Smooth muscle cell (in vitro differentiated cells): ENCODE results near the gene RPS6KA4. TPM values are rescaled to one million over a fixed set of nuclear protein-coding genes. Genes with fewer than 3 reads are reported as not detected.

Source experiments
- DNase-seq: peaks from one replicate; lab custom pipeline; 2025; ENCODE audit not compliant: unreplicated experiment; lab: John Stamatoyannopoulos, UW
- H2AFZ ChIP-seq: fragments of 200-600 bp; sonication (generic); 2 replicates; pipeline ENCODE4 v1.6.0; 2016; ENCODE audit warnings: antibody characterized with exemption, low read depth, mild to moderate bottlenecking
- H3F3A ChIP-seq: fragments of 200-600 bp; sonication (generic); 2 replicates; pipeline ENCODE4 v1.6.0; 2017; ENCODE audit warnings: antibody characterized with exemption, low read depth
- H3K27ac ChIP-seq: fragments of 200-600 bp; sonication (generic); 2 replicates; pipeline ENCODE4 v1.5.1; 2016; ENCODE audit warnings: low read depth, mild to moderate bottlenecking
- H3K27me3 ChIP-seq: fragments of 200-600 bp; sonication (generic); 2 replicates; pipeline ENCODE4 v1.6.1; 2016; ENCODE audit warnings: low read depth, mild to moderate bottlenecking
- H3K36me3 ChIP-seq: fragments of 200-600 bp; sonication (generic); 2 replicates; pipeline ENCODE4 v1.5.1; 2016; ENCODE audit warnings: low read depth
- H3K4me1 ChIP-seq: fragments of 200-600 bp; sonication (generic); 2 replicates; pipeline ENCODE4 v1.5.1; 2016; ENCODE audit warnings: low read depth
- H3K4me2 ChIP-seq: fragments of 200-600 bp; sonication (generic); 2 replicates; pipeline ENCODE4 v1.6.0; 2016; ENCODE audit warnings: mild to moderate bottlenecking
- H3K4me3 ChIP-seq: fragments of 200-600 bp; sonication (generic); 2 replicates; pipeline ENCODE4 v1.5.1; 2016; ENCODE audit warnings: mild to moderate bottlenecking
- H3K79me2 ChIP-seq: fragments of 200-600 bp; sonication (generic); 2 replicates; pipeline ENCODE4 v1.6.0; 2016; ENCODE audit warnings: low read depth, mild to moderate bottlenecking
- H3K9ac ChIP-seq: fragments of 200-600 bp; sonication (generic); 2 replicates; pipeline ENCODE4 v1.6.0; 2016; ENCODE audit warnings: low read depth
- H3K9me3 ChIP-seq: fragments of 200-600 bp; sonication (generic); replicated peaks from 2 replicates; pipeline ENCODE4 v1.5.1; 2016; ENCODE audit warnings: low read depth
- H4K20me1 ChIP-seq: fragments of 200-600 bp; sonication (generic); 2 replicates; pipeline ENCODE4 v1.6.0; 2016; ENCODE audit warnings: low read depth
- WGBS: methylation state at CpG from one replicate; pipeline ENCODE4 v1.1.7; 2016; ENCODE audit warnings: low lambda C conversion rate; 5-methylcytosine and 5-hydroxymethylcytosine counted together
- polyA plus RNA-seq: library from polyadenylated mRNA; unstranded; fragments of >200 nt; fragmentation: Nextera tagmentation; extraction: Ambion mirVana; gene quantifications from 2 replicates; pipeline ENCODE4 v1.2.1, GENCODE V29; 2016
- total RNA-seq: library from RNA; depleted of rRNA; stranded (reverse); fragments of >200 nt; gene quantifications from 2 replicates; pipeline ENCODE4 v1.2.3, GENCODE V29; 2014
- TF ChIP-seq, protein P1 (sequence below): fragments of 200-600 bp; sonication (generic); IDR thresholded peaks from 2 replicates; pipeline ENCODE4 v1.5.1; 2017; ENCODE audit warnings: borderline replicate concordance, mild to moderate bottlenecking, antibody characterized with exemption; ENCODE audit not compliant: insufficient read depth, poor library complexity, severe bottlenecking

The RPS6KA4 gene
- total RNA-seq (19.5 and 21.8 TPM in 2 replicates), polyA plus RNA-seq (40.0 and 42.9 TPM in 2 replicates)

DNA sequence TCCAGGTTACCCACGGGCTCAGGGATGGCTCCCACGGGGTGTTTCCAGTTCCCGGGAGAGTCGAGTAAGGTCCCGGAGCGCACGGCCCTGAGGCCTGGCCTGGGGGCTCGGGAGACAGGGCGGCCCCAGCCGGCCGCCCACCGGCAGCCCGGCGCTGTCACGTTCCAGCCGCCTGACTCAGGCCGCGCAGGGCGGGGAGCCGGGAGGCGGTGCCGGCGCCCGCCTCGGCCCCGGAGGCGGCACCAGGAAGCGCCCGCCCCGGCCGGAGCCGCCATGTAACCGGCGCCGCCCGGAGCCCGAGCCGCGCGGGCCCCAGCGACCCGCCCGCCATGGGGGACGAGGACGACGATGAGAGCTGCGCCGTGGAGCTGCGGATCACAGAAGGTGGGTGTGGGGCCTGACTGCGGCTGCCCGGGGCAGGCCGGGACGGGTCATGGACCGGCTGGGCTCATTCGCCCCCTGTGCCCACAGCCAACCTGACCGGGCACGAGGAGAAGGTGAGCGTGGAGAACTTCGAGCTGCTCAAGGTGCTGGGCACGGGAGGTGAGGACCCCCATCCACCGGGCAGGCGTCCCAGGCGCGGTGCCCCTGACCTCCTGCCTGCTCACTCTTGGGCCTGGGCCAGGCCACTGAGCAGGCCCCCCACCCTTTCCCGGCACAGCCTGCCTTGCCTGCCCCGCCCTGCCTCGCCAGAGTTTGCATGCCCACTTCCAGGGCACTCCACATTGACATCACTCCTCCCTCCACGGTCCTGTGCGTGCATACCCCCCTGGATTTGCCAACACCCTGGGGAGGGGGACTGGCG is at the start of gene RPS6KA4:
Gene RPS6KA4 (plus strand): TSS at position 256 of the 805 bp plus-strand sequence. CDS start 74 bp downstream, at position 330.
- Histone ChIP-seq H3K4me3 (peak within 1 kb of the TSS; percentile 82), H3K27me3 (no peaks in the 10 kb centered on the region)

DNA sequence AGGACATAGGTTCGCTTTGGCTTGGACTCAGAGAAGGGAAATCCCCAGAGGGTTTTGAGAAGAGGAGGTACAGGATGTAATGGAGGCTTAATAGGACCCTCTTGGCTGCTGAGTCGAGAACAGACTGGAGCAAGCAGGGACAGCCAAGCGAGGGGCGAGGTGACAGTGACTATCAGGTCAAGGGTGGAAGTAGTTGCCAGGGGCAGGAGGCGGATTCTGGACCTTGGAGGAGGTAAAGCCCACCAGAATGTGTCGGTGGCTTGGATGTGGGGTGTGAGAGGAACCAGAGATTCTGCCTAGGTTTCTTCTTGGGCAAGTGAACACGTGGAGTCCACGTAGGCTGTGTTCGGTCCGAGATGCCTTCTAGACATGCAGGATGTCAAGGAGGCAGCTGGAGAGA is 46.0 kb upstream of the RPS6KA4 start:
- peaks cover 15% of the 10 kb centered on the region for H3K79me2 ChIP-seq
- no peaks in the 10 kb centered on the region for H3K27me3 ChIP-seq
- no peaks in the 10 kb centered on the region for H3F3A ChIP-seq
- no peak overlapping the region for H3K4me3 ChIP-seq
- TF ChIP-seq, protein P1, sequence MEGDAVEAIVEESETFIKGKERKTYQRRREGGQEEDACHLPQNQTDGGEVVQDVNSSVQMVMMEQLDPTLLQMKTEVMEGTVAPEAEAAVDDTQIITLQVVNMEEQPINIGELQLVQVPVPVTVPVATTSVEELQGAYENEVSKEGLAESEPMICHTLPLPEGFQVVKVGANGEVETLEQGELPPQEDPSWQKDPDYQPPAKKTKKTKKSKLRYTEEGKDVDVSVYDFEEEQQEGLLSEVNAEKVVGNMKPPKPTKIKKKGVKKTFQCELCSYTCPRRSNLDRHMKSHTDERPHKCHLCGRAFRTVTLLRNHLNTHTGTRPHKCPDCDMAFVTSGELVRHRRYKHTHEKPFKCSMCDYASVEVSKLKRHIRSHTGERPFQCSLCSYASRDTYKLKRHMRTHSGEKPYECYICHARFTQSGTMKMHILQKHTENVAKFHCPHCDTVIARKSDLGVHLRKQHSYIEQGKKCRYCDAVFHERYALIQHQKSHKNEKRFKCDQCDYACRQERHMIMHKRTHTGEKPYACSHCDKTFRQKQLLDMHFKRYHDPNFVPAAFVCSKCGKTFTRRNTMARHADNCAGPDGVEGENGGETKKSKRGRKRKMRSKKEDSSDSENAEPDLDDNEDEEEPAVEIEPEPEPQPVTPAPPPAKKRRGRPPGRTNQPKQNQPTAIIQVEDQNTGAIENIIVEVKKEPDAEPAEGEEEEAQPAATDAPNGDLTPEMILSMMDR = no peak
- H2AFZ ChIP-seq = no peak overlapping the region
- H3K36me3 ChIP-seq = no peaks in the 10 kb centered on the region
- no peak overlapping the region for H3K9ac ChIP-seq
- WGBS = 98% methylated on average over 10 of the region's 10 CpGs
- H3K9me3 ChIP-seq = no peaks in the 10 kb centered on the region
- no peaks in the 10 kb centered on the region for H4K20me1 ChIP-seq
- DNase-seq = no peak
- H3K4me2 ChIP-seq = no peak overlapping the region
- H3K27ac ChIP-seq = no peak overlapping the region
- no peaks in the 10 kb centered on the region for H3K4me1 ChIP-seq

More for the DNA sequence above, at the start of gene RPS6KA4:
- Histone ChIP-seq H3K4me2 (peak within 1 kb of the TSS; percentile 96), H3K36me3 (no peaks in the 10 kb centered on the region), H3K79me2 (peaks cover 12% of the 10 kb centered on the region), H3F3A (peaks cover 8% of the 10 kb centered on the region), H2AFZ (peak within 1 kb of the TSS; percentile 84), H3K4me1 (peaks cover 22% of the 10 kb centered on the region), H3K9ac (peak within 1 kb of the TSS; percentile 91), H3K27ac (peak within 1 kb of the TSS; percentile 93), H4K20me1 (peaks cover 13% of the 10 kb centered on the region), H3K9me3 (no peaks in the 10 kb centered on the region)
- WGBS = under 1% methylated on average over 61 of the region's 70 CpGs
- DNase-seq = peak; percentile 29
- TF ChIP-seq, protein P1 = no peak

DNA sequence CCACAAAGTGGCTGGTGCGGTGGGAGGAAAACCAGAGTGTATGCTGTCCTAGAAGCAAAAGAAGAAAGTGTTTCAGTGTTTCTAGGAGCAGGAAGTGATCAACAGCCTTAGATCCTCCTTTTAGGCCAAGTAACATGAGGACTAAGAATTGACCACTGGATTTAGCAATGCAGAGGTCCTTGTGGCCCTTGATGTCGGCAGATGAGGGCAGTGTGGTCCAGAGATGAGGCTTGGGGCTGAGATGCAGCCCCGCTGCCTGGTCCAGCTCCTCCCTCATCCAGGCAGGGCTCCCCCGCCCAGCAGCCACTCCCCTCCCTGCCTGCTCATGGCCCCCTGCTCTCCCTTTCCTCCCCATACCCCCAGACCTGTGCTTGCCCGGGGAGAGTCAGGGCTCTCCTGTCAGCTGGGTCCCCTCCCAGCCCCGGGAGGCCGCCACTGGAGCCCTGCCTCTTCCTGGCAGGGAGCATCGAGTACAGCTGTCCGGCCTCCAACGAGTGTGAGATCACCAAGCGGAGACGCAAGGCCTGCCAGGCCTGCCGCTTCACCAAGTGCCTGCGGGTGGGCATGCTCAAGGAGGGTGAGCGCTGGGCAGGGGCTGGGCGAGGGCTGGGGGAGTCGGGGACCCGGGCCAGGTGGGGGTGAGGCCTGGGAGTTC is 45.3 kb upstream of the RPS6KA4 start:
- H3K9ac ChIP-seq = no peak overlapping the region
- no peak overlapping the region for H3K4me2 ChIP-seq
- no peak for DNase-seq
- no peak overlapping the region for H2AFZ ChIP-seq
- no peaks in the 10 kb centered on the region for H4K20me1 ChIP-seq
- 93% methylated on average over 13 of the region's 18 CpGs for WGBS
- TF ChIP-seq, protein P1 = no peak
- H3K79me2 ChIP-seq = peaks cover 13% of the 10 kb centered on the region
- H3K27ac ChIP-seq = no peak overlapping the region
- no peak overlapping the region for H3K4me3 ChIP-seq
- H3K27me3 ChIP-seq = no peaks in the 10 kb centered on the region
- H3K4me1 ChIP-seq = no peaks in the 10 kb centered on the region
- no peaks in the 10 kb centered on the region for H3F3A ChIP-seq
- no peaks in the 10 kb centered on the region for H3K36me3 ChIP-seq
- no peaks in the 10 kb centered on the region for H3K9me3 ChIP-seq
